NCI-H1436 (cell line): ENCODE results near the gene GINS1.

Experiments
- DNase-seq: peaks from one replicate; lab custom pipeline; 2025; lab: John Stamatoyannopoulos, UW

Gene GINS1

GRCh38 chr20:25494506-25495188 lies 87.2 kb downstream of the GINS1 start:
- no peak for DNase-seq

- DNase-seq, result peak; percentile 6
Observed at GRCh38 chr20:25495189-25495824, 87.8 kb downstream of the GINS1 start.

GRCh38 chr20:25496165-25496967 lies 88.9 kb downstream of the GINS1 start:
- no peak for DNase-seq

- no peak for DNase-seq
Observed at GRCh38 chr20:25496968-25497401, 89.5 kb downstream of the GINS1 start.

- DNase-seq, result no peak
Observed at GRCh38 chr20:25497586-25498279, 90.3 kb downstream of the GINS1 start.
